ENCODE results near the gene FERD3L. TPM values are rescaled to one million over a fixed set of nuclear protein-coding genes. Genes with fewer than 3 reads are reported as not detected.

FERD3L gene
- total and polyA plus RNA-seq, 2 of the 13 experiments (the other 11 are each of a cell fraction or from before 2014, with no cell fraction given) = not detected

GRCh38 chr7:19099924-19100323 is 45.3 kb downstream of the FERD3L start (continued):
- no peak for TF ChIP-seq ZBTB40 (IDR thresholded peaks at IDR 0.05)
- TF ChIP-seq ZBTB40 (CRISPR knock-in tag; IDR thresholded peaks at IDR 0.05) = no peak
- TF ChIP-seq CREBL2 (CRISPR knock-in tag; IDR thresholded peaks at IDR 0.05; ENCODE audit: borderline replicate concordance) = no peak
- TF ChIP-seq ZNF33A (CRISPR knock-in tag; IDR thresholded peaks at IDR 0.05; ENCODE audit: borderline replicate concordance) = no peak
- no peak for TF ChIP-seq ZNF329 (CRISPR knock-in tag; IDR thresholded peaks at IDR 0.05; ENCODE audit: low read depth)

Measured in HepG2 (cell line).